Activated naive CD4-positive, alpha-beta T cell treated with anti-CD3 and anti-CD28 coated beads for 36 hours (primary cell): ENCODE measurements around the gene CDYL. TPM values are rescaled to one million over a fixed set of nuclear protein-coding genes. Genes with fewer than 3 reads are reported as not detected.

ENCODE experiments used
- CTCF ChIA-PET: fragments of 350-600 bp; sonication (Branson Sonifier 250); formaldehyde crosslinking; loops from one replicate; lab custom pipeline; 2021; ENCODE audit warnings: antibody characterized with exemption; lab: Charles Lee
- DNase-seq: peaks from one replicate; pipeline ENCODE4 v3.0.0-alpha.2; 2020
- H3K27ac Mint-ChIP-seq: one replicate; pipeline ENCODE4 v1.8.0; 2021; ENCODE audit warnings: mild to moderate bottlenecking, mixed read lengths
- H3K27me3 Mint-ChIP-seq: one replicate; pipeline ENCODE4 v1.8.0; 2021; ENCODE audit warnings: low read depth, mixed read lengths
- H3K36me3 Mint-ChIP-seq: one replicate; pipeline ENCODE4 v1.8.0; 2021; ENCODE audit warnings: low read depth, mixed read lengths
- H3K4me1 Mint-ChIP-seq: one replicate; pipeline ENCODE4 v1.8.0; 2021; ENCODE audit warnings: low read depth, mixed read lengths
- H3K4me3 Mint-ChIP-seq: one replicate; pipeline ENCODE4 v1.8.0; 2021; ENCODE audit warnings: mild to moderate bottlenecking, moderate library complexity, mixed read lengths
- H3K9me3 Mint-ChIP-seq: one replicate; pipeline ENCODE4 v1.8.0; 2021; ENCODE audit warnings: mixed read lengths
- intact Hi-C: fragments of 100-400 bp; cut with micrococcal nuclease; formaldehyde crosslinking; loops from one replicate; pipeline ENCODE4 v1.15.1; 2023
- total RNA-seq, 2 experiments: library from RNA; stranded (reverse); gene quantifications; one replicate each; pipeline ENCODE4 v1.2.3, GENCODE V29; 2021

CDYL gene
- total RNA-seq, 2 experiments from 2014 or later: 23.8 to 24.3 TPM

DNA sequence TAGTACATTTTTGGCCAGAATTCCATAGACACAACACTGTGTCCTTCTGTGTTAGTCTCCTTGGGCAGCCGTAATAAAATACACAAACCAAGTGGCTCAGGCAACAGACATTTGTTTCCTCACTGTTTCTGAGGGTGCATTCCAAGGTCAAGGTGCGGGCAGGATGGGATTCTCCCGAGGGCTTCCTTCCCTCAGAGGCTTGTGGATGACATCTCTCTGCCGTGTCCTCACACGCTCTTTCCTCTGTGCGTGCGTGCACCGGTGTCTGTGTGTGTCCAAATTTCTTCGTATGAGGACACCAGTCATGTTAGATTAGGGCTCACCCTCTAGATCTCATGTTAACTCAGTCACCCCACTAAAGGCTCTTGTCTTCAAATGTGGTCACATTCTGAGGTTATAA, 30.6 kb downstream of the CDYL start:
- Mint-ChIP-seq H3K4me1 (peaks cover 66% of the 10 kb centered on the region), H3K4me3 (no peak overlapping the region), H3K27ac (no peak overlapping the region), H3K36me3 (peaks cover 5% of the 10 kb centered on the region), H3K27me3 (no peaks in the 10 kb centered on the region), H3K9me3 (peaks cover 10% of the 10 kb centered on the region)
- CTCF ChIA-PET: no interaction called here
- no peak for DNase-seq
- intact Hi-C loops: no loop called here

DNA sequence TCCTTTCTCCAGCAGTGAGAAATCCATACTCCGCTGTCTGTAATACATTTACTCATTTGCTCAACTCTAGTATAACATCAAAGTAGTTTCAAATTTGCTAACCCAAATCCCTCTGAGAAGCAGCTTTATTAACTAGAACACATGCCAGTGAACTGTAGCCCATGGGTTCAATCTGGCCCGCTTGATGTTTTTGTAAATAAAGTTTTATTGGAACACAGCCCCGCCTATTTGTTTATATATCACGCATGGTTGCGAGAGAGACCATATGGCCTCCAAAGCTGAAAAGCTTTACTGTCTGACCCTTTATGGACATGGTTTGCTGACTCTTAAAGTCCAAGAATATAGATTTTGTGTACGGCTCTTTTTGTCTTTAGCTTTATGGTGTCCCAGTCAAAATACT, 32.2 kb downstream of the CDYL start:
- Mint-ChIP-seq H3K4me3 (no peak overlapping the region), H3K27ac (no peak overlapping the region), H3K36me3 (peaks cover 5% of the 10 kb centered on the region), H3K9me3 (peaks cover 10% of the 10 kb centered on the region), H3K4me1 (peaks cover 63% of the 10 kb centered on the region), H3K27me3 (no peaks in the 10 kb centered on the region)
- DNase-seq: no peak
- CTCF ChIA-PET: interaction anchor here (0.6 to 1.1 kb wide), 2 partner anchors 17 to 852 kb away, joined by 3 to 7 read pairs; no protein-coding TSS in a partner anchor
- intact Hi-C loops: no loop called here

DNA sequence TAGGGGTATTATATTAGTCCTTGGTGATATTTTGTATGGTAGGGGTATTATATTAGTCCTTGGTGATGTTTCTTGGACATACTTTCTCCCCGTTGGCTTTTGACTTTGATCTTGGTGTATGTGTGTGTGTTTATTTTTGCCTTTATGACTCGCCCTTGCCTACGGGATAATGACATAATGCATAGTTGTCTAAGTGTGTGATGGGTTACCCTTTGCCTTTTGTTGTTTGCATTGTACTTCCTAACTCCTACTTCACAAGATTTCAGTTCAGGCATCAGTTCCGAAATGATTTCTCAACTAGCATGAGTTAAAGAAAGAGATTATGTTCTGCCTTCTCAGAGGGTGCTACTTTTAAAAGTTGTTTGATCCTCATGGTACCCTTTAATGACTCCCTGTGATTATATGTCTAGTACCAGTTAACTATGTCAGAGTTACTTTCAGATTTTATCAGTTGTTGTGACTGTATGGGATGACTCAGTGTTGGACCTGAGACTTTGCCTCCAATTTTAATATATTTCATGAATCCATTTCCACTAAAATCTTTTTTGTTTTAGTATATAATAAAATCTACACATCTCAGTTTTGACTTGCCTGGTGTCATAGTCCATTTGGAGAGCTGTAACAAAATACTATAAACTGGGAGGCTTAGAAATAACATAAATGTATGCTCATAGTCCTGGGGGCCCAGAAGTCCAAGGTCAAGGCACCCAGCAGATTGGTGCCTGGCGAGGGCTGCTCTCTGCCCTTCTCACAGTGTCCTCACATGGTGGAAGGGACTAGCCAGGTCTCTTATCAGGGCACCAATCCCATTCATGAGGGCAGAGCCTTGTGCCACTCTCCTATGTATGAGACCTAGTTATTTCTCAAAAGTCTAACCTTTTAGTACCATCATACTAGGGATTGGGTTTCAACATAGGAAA, 34.1 kb downstream of the CDYL start:
- peaks cover 66% of the 10 kb centered on the region for H3K4me1 Mint-ChIP-seq
- CTCF ChIA-PET: no interaction called here
- H3K27ac Mint-ChIP-seq: peak overlapping the region; percentile 20

DNA sequence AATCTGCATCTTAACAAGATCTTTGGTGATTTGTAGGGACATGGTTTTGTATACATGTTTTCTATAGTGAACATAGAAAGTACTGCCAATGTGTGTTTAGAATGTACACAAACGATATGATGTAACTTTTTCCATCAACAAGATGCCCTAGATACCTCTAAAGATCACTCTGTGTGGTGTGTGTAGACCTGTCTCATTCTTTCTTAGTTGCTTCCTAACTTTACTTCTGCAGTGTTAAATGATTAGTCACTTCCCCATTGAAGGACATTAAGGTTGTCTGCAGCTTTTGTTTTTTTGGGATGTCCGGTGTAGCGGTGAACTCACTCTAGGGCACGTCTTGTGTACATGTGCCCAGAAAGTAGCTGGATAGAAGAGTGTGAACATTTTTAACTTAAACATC, 35.9 kb downstream of the CDYL start:
- H3K4me1 Mint-ChIP-seq: peaks cover 55% of the 10 kb centered on the region
- CTCF ChIA-PET: interaction anchor here (0.6 to 1.6 kb wide), 2 partner anchors 10 to 91 kb away, joined by 3 read pairs; no protein-coding TSS in a partner anchor
- H3K36me3 Mint-ChIP-seq: peaks cover 5% of the 10 kb centered on the region
- peaks cover 10% of the 10 kb centered on the region for H3K9me3 Mint-ChIP-seq
- no peaks in the 10 kb centered on the region for H3K27me3 Mint-ChIP-seq
- DNase-seq: no peak
- intact Hi-C loops: loop anchor here (10.0 kb wide), 1 partner anchor 177 kb away; no protein-coding TSS in a partner anchor
- H3K4me3 Mint-ChIP-seq: no peak overlapping the region
- no peak overlapping the region for H3K27ac Mint-ChIP-seq

More for the DNA sequence above, 34.1 kb downstream of the CDYL start:
- Mint-ChIP-seq H3K36me3 (peaks cover 5% of the 10 kb centered on the region), H3K4me3 (no peak overlapping the region), H3K9me3 (peaks cover 10% of the 10 kb centered on the region), H3K27me3 (no peaks in the 10 kb centered on the region)
- DNase-seq: no peak
- intact Hi-C loops: loop anchor here (1.0 to 10.0 kb wide), 4 partner anchors 9 to 175 kb away; no protein-coding TSS in a partner anchor

DNA sequence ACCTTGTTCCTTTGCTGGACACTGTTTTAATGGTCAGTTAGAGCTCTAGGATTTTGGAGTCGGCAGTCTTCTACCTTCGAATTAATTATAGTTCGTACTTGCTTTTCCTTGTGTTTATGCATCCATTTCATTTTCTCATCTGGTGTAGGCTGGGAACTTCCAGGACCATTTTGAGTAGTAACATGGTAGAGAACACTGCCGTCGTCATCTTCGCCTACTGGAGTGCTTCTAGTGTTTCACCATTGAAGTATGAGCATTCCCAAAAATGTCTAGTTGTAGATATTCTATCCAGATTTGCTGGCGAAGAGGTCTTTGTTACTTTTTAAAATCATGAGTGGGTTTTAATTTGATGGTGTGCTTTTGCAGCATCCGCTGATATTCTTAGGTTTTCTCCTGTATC, 36.9 kb downstream of the CDYL start:
- peaks cover 53% of the 10 kb centered on the region for H3K4me1 Mint-ChIP-seq
- intact Hi-C loops: loop anchor here (10.0 kb wide), 1 partner anchor 178 kb away; no protein-coding TSS in a partner anchor
- no peak overlapping the region for H3K27ac Mint-ChIP-seq
- no peak for DNase-seq
- peaks cover 10% of the 10 kb centered on the region for H3K9me3 Mint-ChIP-seq
- CTCF ChIA-PET: no interaction called here
- H3K27me3 Mint-ChIP-seq: no peaks in the 10 kb centered on the region
- H3K36me3 Mint-ChIP-seq: peaks cover 5% of the 10 kb centered on the region
- H3K4me3 Mint-ChIP-seq: no peak overlapping the region

DNA sequence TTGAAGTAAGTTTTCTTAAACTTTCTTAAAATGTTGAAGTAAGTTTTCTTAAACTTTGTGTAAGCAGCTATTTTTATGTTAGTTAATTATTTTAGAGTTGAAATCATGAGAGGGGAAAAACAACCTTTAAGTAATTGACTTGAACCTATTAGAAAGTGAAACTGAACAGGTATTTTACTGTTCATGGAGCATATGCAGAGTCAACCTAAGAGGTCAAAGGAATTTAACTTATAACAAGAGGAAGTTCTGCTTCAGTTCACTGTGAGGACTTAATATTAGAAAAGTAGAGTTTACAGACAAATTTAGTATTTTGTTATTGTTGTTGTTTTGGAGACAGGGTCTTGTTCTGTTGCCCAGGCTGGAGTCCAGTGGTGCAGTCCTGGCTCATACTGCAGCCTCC, 38.0 kb downstream of the CDYL start:
- CTCF ChIA-PET: no interaction called here
- Mint-ChIP-seq H3K27me3 (no peaks in the 10 kb centered on the region), H3K36me3 (no peaks in the 10 kb centered on the region), H3K27ac (no peak overlapping the region), H3K4me3 (no peak overlapping the region), H3K9me3 (peaks cover 4% of the 10 kb centered on the region), H3K4me1 (peaks cover 53% of the 10 kb centered on the region)
- intact Hi-C loops: loop anchor here (10.0 kb wide), 1 partner anchor 179 kb away; no protein-coding TSS in a partner anchor
- DNase-seq: no peak

DNA sequence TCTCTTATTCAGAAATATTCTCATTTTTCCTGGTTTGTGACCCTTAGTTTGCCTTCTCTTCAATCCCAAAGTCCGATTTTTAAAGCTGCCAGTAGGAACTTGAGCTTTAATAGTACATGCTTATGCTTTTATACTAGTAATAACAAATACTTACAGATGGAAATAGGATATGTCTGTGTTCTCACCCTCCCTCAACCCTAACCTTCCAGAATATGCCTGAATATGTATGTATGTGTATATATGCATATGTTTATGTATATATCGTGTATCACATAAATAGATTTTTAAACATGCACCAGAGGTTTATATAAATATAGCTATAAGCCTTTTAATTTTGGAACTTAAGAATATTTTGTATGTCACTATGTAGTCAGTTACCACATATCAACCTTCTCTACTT, 38.8 kb downstream of the CDYL start:
- H3K9me3 Mint-ChIP-seq: peaks cover 3% of the 10 kb centered on the region
- peaks cover 58% of the 10 kb centered on the region for H3K4me1 Mint-ChIP-seq
- H3K27me3 Mint-ChIP-seq: no peaks in the 10 kb centered on the region
- intact Hi-C loops: loop anchor here (10.0 kb wide), 1 partner anchor 180 kb away; no protein-coding TSS in a partner anchor
- H3K27ac Mint-ChIP-seq: no peak overlapping the region
- H3K4me3 Mint-ChIP-seq: no peak overlapping the region
- CTCF ChIA-PET: no interaction called here
- no peak for DNase-seq
- peaks cover 5% of the 10 kb centered on the region for H3K36me3 Mint-ChIP-seq

DNA sequence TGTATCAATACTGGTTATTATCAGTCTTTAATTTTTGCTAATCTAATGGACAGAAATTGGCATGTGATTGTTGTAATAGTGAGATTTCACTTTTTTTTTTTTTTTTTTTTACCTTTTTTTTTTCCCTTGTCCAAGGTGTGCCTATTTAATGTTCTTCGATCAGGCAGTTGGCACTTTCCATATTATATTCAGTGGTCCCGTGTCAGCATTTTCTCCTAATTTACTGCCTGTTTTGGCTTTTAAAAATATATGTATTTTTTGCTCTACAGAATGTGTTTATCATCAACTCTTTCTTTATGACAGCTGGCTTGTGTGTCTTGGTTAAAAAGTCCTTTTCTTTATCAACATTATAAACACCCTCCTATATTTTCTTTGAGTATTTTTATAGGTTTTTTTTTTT, 39.4 kb downstream of the CDYL start:
- Mint-ChIP-seq H3K36me3 (peaks cover 8% of the 10 kb centered on the region), H3K27ac (no peak overlapping the region), H3K4me1 (peaks cover 57% of the 10 kb centered on the region), H3K27me3 (no peaks in the 10 kb centered on the region), H3K4me3 (no peak overlapping the region), H3K9me3 (peaks cover 5% of the 10 kb centered on the region)
- intact Hi-C loops: loop anchor here (10.0 kb wide), 1 partner anchor 181 kb away; no protein-coding TSS in a partner anchor
- DNase-seq: no peak
- CTCF ChIA-PET: no interaction called here

DNA sequence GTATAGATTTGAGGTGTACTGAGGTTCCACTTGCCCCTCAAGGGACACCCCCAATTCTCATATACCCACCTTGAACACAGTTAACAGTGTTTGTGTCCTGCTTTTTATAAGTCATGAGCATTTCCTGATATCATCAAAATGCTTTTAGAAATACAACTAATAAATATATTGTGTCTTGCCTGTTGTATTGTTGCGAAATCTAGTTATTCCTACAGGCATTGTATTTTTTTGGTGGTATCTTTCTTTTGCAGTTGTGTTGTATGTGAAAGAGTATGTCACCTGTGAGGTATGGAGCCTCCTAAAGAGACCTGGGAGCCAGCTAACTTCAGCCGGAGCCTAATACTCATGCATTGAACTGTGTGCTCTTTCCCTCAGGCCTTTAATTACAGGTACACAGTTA, 40.7 kb downstream of the CDYL start:
- no peak for DNase-seq
- no peaks in the 10 kb centered on the region for H3K27me3 Mint-ChIP-seq
- CTCF ChIA-PET: no interaction called here
- peaks cover 13% of the 10 kb centered on the region for H3K36me3 Mint-ChIP-seq
- H3K9me3 Mint-ChIP-seq: peaks cover 7% of the 10 kb centered on the region
- H3K4me1 Mint-ChIP-seq: peaks cover 58% of the 10 kb centered on the region
- intact Hi-C loops: loop anchor here (10.0 kb wide), 1 partner anchor 182 kb away; no protein-coding TSS in a partner anchor
- no peak overlapping the region for H3K27ac Mint-ChIP-seq
- no peak overlapping the region for H3K4me3 Mint-ChIP-seq

DNA sequence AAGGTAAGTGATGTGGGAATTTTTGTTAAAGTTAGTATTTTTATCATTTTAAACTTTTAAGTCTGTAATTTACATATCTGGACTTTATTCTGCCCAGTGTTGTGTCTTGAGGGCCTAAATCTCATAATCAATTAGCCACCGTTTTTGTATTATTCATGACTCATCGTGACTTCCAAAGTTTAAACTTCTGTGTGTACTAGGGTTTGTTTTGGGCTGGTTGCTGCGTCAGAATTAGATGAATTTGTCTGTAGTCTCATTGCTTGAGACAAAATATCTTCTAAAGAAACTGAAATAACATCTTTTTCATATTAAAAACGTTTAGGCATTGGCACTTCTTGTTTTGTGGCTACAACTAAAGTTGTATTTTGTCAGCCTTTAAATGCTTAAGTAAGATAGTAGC, 41.3 kb downstream of the CDYL start:
- no peak for DNase-seq
- H3K4me1 Mint-ChIP-seq: peaks cover 52% of the 10 kb centered on the region
- no peaks in the 10 kb centered on the region for H3K27me3 Mint-ChIP-seq
- no peak overlapping the region for H3K27ac Mint-ChIP-seq
- intact Hi-C loops: loop anchor here (10.0 kb wide), 1 partner anchor 183 kb away; no protein-coding TSS in a partner anchor
- H3K36me3 Mint-ChIP-seq: peaks cover 14% of the 10 kb centered on the region
- peaks cover 7% of the 10 kb centered on the region for H3K9me3 Mint-ChIP-seq
- CTCF ChIA-PET: interaction anchor here (0.6 kb wide), 1 partner anchor 365 kb away, joined by 4 read pairs; no protein-coding TSS in a partner anchor
- no peak overlapping the region for H3K4me3 Mint-ChIP-seq

DNA sequence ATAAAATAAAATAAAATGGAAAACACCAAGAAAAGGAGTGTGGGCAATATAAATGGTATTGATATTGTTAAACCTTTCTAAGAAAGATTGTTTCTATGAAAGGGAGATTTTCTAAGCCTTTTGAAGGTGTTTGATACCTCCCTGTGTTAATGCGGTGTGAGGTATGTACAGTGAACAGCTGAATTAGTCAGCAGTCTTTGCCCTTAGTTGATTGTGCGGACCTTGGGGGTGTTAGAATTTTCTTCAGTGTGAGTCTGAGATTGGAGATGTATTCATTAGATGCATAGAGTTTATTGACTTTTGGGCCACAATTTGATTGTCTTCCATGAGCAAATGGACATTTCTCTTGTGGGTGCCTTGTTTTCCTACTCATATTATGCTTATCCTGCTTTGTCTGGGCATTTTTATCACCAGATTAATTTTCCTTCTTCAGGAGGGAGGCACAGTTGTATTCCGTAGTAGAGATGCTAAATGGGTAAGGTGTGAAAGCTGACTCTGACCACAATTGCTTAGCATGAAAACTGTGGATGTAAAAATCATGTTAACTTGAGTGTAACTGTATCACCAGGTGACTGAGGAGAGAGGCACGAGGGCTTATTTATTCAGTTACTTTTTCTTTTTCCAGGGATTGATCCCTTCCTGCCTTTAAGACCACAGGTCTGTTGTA, 42.2 kb downstream of the CDYL start:
- Mint-ChIP-seq H3K36me3 (peaks cover 17% of the 10 kb centered on the region), H3K27ac (no peak overlapping the region), H3K27me3 (no peaks in the 10 kb centered on the region), H3K9me3 (peaks cover 7% of the 10 kb centered on the region), H3K4me1 (peaks cover 46% of the 10 kb centered on the region), H3K4me3 (no peak overlapping the region)
- CTCF ChIA-PET: no interaction called here
- intact Hi-C loops: loop anchor here (10.0 kb wide), 1 partner anchor 184 kb away; no protein-coding TSS in a partner anchor
- no peak for DNase-seq

DNA sequence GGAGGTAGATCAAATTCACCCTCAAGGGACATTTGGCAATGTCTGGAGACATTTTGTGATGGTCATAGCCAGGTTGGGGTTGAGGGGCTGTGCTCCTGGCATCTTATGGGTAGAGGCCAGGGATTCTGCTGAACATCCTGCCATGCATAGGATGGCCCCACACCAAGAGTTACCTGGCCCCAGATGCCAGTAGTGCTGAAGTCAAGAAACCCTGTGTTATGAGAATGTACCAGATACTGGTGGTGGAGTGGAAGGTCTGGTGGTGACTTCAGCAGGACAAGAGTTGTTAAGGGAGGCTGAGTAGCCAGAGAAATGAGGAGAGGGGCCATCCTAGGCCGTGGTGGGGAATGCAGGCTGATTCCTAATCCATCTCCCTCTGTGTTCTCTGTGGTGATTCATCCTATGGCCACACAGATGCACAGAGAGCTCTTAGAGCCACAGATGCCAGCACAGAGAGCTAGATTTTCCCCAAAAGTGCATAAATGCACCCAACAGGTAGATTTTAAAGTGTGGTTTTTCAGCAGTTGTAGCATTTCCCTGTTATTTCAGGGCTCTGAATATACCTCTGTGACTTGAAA, 43.6 kb downstream of the CDYL start:
- Mint-ChIP-seq H3K4me1 (peaks cover 36% of the 10 kb centered on the region), H3K36me3 (peaks cover 20% of the 10 kb centered on the region), H3K9me3 (peaks cover 11% of the 10 kb centered on the region), H3K27ac (no peak overlapping the region), H3K4me3 (no peak overlapping the region), H3K27me3 (no peaks in the 10 kb centered on the region)
- CTCF ChIA-PET: no interaction called here
- intact Hi-C loops: loop anchor here (1.0 to 10.0 kb wide), 2 partner anchors 9 to 185 kb away; no protein-coding TSS in a partner anchor
- DNase-seq: no peak
